Measurements from ENCODE around the gene FGFBP3. TPM values are rescaled to one million over a fixed set of nuclear protein-coding genes. Genes with fewer than 3 reads are reported as not detected.

FGFBP3 gene
- total and polyA plus RNA-seq, 2 donors (not counting 3 experiments of a cell fraction or from before 2014, with no cell fraction given), result 0.11 to 0.38 TPM

- no peak overlapping the region for H2AFZ ChIP-seq (ENCODE audit: low read depth, low read length)
- no peak overlapping the region for H3K4me3 ChIP-seq (replicated peaks in 1 of 3; ENCODE audit: insufficient read depth in 1 of 3, low read depth in 1 of 3, low read length in 3 of 3)
- H3K79me2 ChIP-seq (ENCODE audit: control insufficient read depth, insufficient read depth, low read length), result no peaks in the 10 kb centered on the region
- no peaks in the 10 kb centered on the region for H3K9me3 ChIP-seq (replicated peaks; ENCODE audit: control insufficient read depth, insufficient read depth, low read length)
- intact Hi-C loops (cut with micrococcal nuclease) (no loop called here), dilution Hi-C loops (cut with MboI; ENCODE audit: extremely low pct_ligation_motif_present, low sequenced_read_pairs) (no loop called here)
- CTCF ChIA-PET, result no interaction called here
- H3K36me3 ChIP-seq (ENCODE audit: control insufficient read depth in 2 of 2, extremely low read depth in 1 of 2, insufficient read depth in 2 of 2, low read length in 2 of 2), result peaks cover 1 to 21% of the 10 kb centered on the region in 2 experiments
- H3K4me1 ChIP-seq (ENCODE audit: control insufficient read depth, extremely low read depth, insufficient read depth, low read length), result no peaks in the 10 kb centered on the region
- H3K27ac ChIP-seq (ENCODE audit: insufficient read depth, low read depth, low read length), result no peak overlapping the region
- H3K4me2 ChIP-seq (ENCODE audit: insufficient read depth, low read length), result no peak overlapping the region
- H4K20me1 ChIP-seq (replicated peaks; ENCODE audit: control insufficient read depth, extremely low read depth, insufficient read depth, low read length), result no peaks in the 10 kb centered on the region
- H3K9ac ChIP-seq (replicated peaks; ENCODE audit: extremely low read depth, insufficient read depth, low read length), result no peak overlapping the region
- FAIRE-seq (no peak), DNase-seq (ENCODE audit: low read depth, low spot score) (no peak)
- H3K27me3 ChIP-seq (ENCODE audit: control insufficient read depth in 2 of 2, insufficient read depth in 2 of 2, low read length in 2 of 2), result no peaks in the 10 kb centered on the region
- POLR2A ChIA-PET, result no interaction called here
- no peak for TF ChIP-seq MYC (IDR thresholded peaks at IDR 0.05; ENCODE audit: low read depth, low read length)
- BruUV-seq (replicated peaks), result no TSS peak
- no peaks in the 10 kb centered on the region for H3K9me1 ChIP-seq (replicated peaks; ENCODE audit: control insufficient read depth, extremely low read depth, insufficient read depth, low read length)
Measured at GRCh38 chr10:91957091-91957490, 47.8 kb upstream of the FGFBP3 start.

- TF ChIP-seq JUN (IDR thresholded peaks at IDR 0.05; ENCODE audit: borderline replicate concordance, insufficient read depth, insufficient read length, low read depth) (no peak), MAX (IDR thresholded peaks at IDR 0.05; ENCODE audit: insufficient read depth, insufficient read length) (no peak), CTCF (IDR thresholded peaks at IDR 0.05; ENCODE audit: extremely low read depth in 1 of 2, insufficient read depth in 1 of 2, low read depth in 1 of 2, low read length in 2 of 2) (no peak), POLR2AphosphoS5 (IDR thresholded peaks at IDR 0.05; ENCODE audit: insufficient read depth, low read depth, low read length) (no peak), POLR2A (IDR thresholded peaks at IDR 0.05; ENCODE audit: low read depth, low read length) (no peak), EZH2 (IDR thresholded peaks at IDR 0.05; ENCODE audit: borderline replicate concordance, low read depth, low read length, severe bottlenecking) (no peak), FOS (IDR thresholded peaks at IDR 0.05; ENCODE audit: borderline replicate concordance, insufficient read depth, low read length) (no peak), MYC (IDR thresholded peaks at IDR 0.05; ENCODE audit: low read depth, low read length) (no peak), GATA2 (IDR thresholded peaks at IDR 0.05; ENCODE audit: insufficient read depth, insufficient read length, low read depth, low read length) (no peak)
- Histone ChIP-seq H3K9me3 (replicated peaks; ENCODE audit: control insufficient read depth, insufficient read depth, low read length) (no peaks in the 10 kb centered on the region), H3K27ac (ENCODE audit: insufficient read depth, low read depth, low read length) (no peak overlapping the region), H3K79me2 (ENCODE audit: control insufficient read depth, insufficient read depth, low read length) (peaks cover 2% of the 10 kb centered on the region), H3K9ac (replicated peaks; ENCODE audit: extremely low read depth, insufficient read depth, low read length) (no peak overlapping the region), H3K4me3 (replicated peaks in 1 of 3; ENCODE audit: insufficient read depth in 1 of 3, low read depth in 1 of 3, low read length in 3 of 3) (no peak overlapping the region), H3K9me1 (replicated peaks; ENCODE audit: control insufficient read depth, extremely low read depth, insufficient read depth, low read length) (no peaks in the 10 kb centered on the region), H4K20me1 (replicated peaks; ENCODE audit: control insufficient read depth, extremely low read depth, insufficient read depth, low read length) (no peaks in the 10 kb centered on the region), H3K4me2 (ENCODE audit: insufficient read depth, low read length) (no peak overlapping the region), H2AFZ (ENCODE audit: low read depth, low read length) (no peak overlapping the region), H3K36me3 (ENCODE audit: control insufficient read depth in 2 of 2, extremely low read depth in 1 of 2, insufficient read depth in 2 of 2, low read length in 2 of 2) (peaks cover 1 to 16% of the 10 kb centered on the region in 2 experiments), H3K27me3 (ENCODE audit: control insufficient read depth in 2 of 2, insufficient read depth in 2 of 2, low read length in 2 of 2) (no peaks in the 10 kb centered on the region), H3K4me1 (ENCODE audit: control insufficient read depth, extremely low read depth, insufficient read depth, low read length) (no peaks in the 10 kb centered on the region)
- FAIRE-seq (no peak), DNase-seq (ENCODE audit: low read depth, low spot score) (no peak)
- intact Hi-C loops (cut with micrococcal nuclease), result no loop called here
- CTCF ChIA-PET, result interaction anchor here (0.6 kb wide), 1 partner anchor 44 kb away, joined by 3 read pairs; no protein-coding TSS in a partner anchor
- dilution Hi-C loops (cut with MboI; ENCODE audit: extremely low pct_ligation_motif_present, low sequenced_read_pairs), result no loop called here
- POLR2A ChIA-PET, result no interaction called here
- no TSS peak for BruUV-seq (replicated peaks)
Measured at GRCh38 chr10:91955114-91955513, 45.8 kb upstream of the FGFBP3 start.

Measured in endothelial cell of umbilical vein (primary cell).